ENCODE results near the gene ATP5MG.

DNA sequence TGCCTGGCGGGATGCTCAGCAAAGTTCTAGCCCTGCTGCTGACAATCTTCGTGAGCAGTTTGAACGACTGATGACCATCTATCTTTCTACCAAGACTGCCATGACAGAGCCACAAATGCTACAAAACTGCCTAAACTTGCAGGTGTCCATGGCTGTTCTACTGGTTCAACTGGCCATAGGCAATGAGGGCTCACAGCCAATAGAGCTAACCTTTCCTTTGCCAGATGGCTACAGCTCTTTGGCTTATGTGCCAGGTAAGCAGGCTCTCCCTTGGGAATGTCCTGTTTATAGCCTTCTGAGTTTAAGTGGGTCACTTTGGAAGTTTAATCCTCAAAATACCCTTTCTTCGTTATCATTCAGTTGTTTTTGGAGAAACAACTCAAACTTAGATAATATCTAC is 21.9 kb upstream of the ATP5MG start:
- TF ChIP-seq POLR2AphosphoS5 (IDR thresholded peaks at IDR 0.05; ENCODE audit: borderline replicate concordance, low read depth, low read length) (no peak), EZH2 (IDR thresholded peaks at IDR 0.05) (no peak)
